Glutamatergic neuron (in vitro differentiated cells): Measurements from ENCODE around the gene CX3CL1. TPM values are rescaled to one million over a fixed set of nuclear protein-coding genes. Genes with fewer than 3 reads are reported as not detected.

ENCODE experiments used
- DNase-seq: peaks from one replicate; pipeline ENCODE4 v3.0.0; 2022
- H3K27ac Mint-ChIP-seq: one replicate; pipeline ENCODE4 v1.8.0; 2020; ENCODE audit warnings: mild to moderate bottlenecking, mixed read lengths, inconsistent platforms; ENCODE audit not compliant: unreplicated experiment
- H3K27me3 Mint-ChIP-seq: one replicate; pipeline ENCODE4 v1.8.0; 2020; ENCODE audit warnings: mild to moderate bottlenecking, moderate library complexity, mixed read lengths, inconsistent platforms; ENCODE audit not compliant: unreplicated experiment
- H3K36me3 Mint-ChIP-seq: one replicate; pipeline ENCODE4 v1.8.0; 2020; ENCODE audit warnings: mild to moderate bottlenecking, mixed read lengths, inconsistent platforms; ENCODE audit not compliant: unreplicated experiment
- H3K4me1 Mint-ChIP-seq: one replicate; pipeline ENCODE4 v1.8.0; 2020; ENCODE audit warnings: mild to moderate bottlenecking, low read depth, mixed read lengths, inconsistent platforms; ENCODE audit not compliant: unreplicated experiment
- H3K4me3 Mint-ChIP-seq: one replicate; pipeline ENCODE4 v1.8.0; 2020; ENCODE audit warnings: mild to moderate bottlenecking, mixed read lengths, inconsistent platforms; ENCODE audit not compliant: unreplicated experiment
- H3K9me3 Mint-ChIP-seq: one replicate; pipeline ENCODE4 v1.8.0; 2020; ENCODE audit warnings: mild to moderate bottlenecking, moderate library complexity, mixed read lengths, inconsistent platforms; ENCODE audit not compliant: unreplicated experiment
- total RNA-seq: library from RNA; stranded (reverse); fragmentation: NEBNext Ultra II Directional; extraction: Animal tissue kit (Norgen Biotek cat#: 25700); gene quantifications from one replicate; pipeline ENCODE4 v1.2.1, GENCODE V29; 2021; ENCODE audit not compliant: unreplicated experiment
- TF ChIP-seq, protein P1 (sequence below): fragments of 200-600 bp; sonication (generic); IDR thresholded peaks from one replicate; pipeline ENCODE4 v1.5.0; 2021; ENCODE audit not compliant: partially characterized antibody, unreplicated experiment

CX3CL1 gene
- total RNA-seq, 1 donor from 2014 or later: not detected

DNA sequence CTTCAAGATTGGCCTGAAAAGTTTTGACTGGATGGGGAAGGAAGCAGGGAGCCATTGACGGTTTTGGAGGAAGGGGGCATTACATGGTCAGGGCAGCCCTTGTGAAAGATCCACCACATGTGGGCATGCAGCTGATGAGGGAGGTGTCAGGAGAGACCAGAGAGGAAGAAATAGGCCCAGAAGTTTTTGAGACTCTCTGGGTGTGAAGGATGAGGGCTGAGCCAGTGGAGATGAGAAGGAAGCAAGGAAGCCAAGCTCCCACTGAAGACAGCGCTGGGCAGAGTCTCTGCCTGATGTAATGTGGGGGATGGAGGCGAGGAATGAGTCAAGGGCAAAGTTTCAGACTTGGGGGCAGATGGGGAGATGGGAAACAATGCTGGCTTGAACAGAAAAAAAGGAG, 32.8 kb downstream of the CX3CL1 start:
- no peak for DNase-seq
- peaks cover 13% of the 10 kb centered on the region for H3K27me3 Mint-ChIP-seq
- TF ChIP-seq, protein P1, sequence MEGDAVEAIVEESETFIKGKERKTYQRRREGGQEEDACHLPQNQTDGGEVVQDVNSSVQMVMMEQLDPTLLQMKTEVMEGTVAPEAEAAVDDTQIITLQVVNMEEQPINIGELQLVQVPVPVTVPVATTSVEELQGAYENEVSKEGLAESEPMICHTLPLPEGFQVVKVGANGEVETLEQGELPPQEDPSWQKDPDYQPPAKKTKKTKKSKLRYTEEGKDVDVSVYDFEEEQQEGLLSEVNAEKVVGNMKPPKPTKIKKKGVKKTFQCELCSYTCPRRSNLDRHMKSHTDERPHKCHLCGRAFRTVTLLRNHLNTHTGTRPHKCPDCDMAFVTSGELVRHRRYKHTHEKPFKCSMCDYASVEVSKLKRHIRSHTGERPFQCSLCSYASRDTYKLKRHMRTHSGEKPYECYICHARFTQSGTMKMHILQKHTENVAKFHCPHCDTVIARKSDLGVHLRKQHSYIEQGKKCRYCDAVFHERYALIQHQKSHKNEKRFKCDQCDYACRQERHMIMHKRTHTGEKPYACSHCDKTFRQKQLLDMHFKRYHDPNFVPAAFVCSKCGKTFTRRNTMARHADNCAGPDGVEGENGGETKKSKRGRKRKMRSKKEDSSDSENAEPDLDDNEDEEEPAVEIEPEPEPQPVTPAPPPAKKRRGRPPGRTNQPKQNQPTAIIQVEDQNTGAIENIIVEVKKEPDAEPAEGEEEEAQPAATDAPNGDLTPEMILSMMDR: no peak
- no peak overlapping the region for H3K4me3 Mint-ChIP-seq
- peaks cover 7% of the 10 kb centered on the region for H3K36me3 Mint-ChIP-seq
- peaks cover 2% of the 10 kb centered on the region for H3K4me1 Mint-ChIP-seq
- peaks cover 1% of the 10 kb centered on the region for H3K9me3 Mint-ChIP-seq
- no peak overlapping the region for H3K27ac Mint-ChIP-seq

DNA sequence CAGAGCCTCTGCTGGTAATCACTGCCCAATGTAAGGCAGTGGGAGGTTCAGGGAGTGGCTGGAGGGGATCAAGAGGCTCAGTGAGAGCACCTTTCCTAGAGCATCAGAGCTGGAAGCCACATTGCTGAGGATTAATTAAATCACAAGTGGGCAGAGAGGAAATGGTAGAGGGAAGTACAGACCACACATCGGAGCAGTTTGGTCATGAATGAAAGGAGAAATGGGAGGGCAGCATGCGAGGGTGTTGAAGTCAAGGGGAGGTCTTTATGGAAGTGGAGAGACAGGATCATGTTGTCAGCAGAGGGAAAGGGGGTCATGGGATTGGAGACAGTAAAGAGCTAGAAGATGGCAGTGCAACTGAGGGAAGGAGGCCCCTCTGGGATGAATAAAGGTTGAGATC, 34.6 kb downstream of the CX3CL1 start:
- H3K4me1 Mint-ChIP-seq: peaks cover 2% of the 10 kb centered on the region
- H3K9me3 Mint-ChIP-seq: peaks cover 5% of the 10 kb centered on the region
- TF ChIP-seq, protein P1: no peak
- H3K36me3 Mint-ChIP-seq: peaks cover 7% of the 10 kb centered on the region
- no peak overlapping the region for H3K4me3 Mint-ChIP-seq
- DNase-seq: no peak
- no peak overlapping the region for H3K27ac Mint-ChIP-seq
- peaks cover 13% of the 10 kb centered on the region for H3K27me3 Mint-ChIP-seq

DNA sequence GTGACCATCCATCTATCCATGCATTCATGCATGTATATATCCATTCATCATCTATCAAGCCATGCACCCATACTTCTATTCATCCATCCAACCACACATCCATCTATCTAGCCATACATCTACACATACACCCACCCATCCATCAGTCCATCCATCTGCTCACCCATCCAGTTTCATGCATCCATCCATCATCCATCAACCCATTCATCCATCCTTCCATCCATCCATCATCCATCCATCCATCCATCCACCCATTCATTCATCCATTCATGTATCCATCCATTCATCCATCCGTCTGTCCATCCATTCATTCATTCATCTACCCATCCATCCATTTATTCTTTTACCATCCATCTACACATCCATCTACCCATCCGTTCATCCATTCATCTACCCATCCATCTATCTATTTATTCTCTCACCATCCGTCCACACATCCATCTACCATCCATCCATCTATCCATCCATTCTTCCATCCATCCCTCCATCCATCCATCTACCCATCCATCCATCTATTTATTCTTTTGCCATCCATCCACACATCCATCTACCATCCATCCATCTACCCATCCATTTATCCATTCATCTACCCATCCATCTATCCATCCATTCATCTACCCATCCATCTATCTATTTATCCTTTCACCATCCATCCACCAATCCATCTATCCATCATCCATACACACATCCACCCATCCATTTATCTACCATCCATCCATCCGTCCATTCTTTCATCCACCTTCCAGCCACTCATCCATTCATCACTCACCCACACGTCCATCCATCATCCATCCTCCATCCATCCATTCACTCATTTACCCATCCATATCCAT, 35.4 kb downstream of the CX3CL1 start:
- H3K36me3 Mint-ChIP-seq: peaks cover 7% of the 10 kb centered on the region
- H3K4me1 Mint-ChIP-seq: no peaks in the 10 kb centered on the region
- no peak overlapping the region for H3K4me3 Mint-ChIP-seq
- peaks cover 5% of the 10 kb centered on the region for H3K9me3 Mint-ChIP-seq
- no peak for DNase-seq
- peaks cover 13% of the 10 kb centered on the region for H3K27me3 Mint-ChIP-seq
- no peak overlapping the region for H3K27ac Mint-ChIP-seq
- TF ChIP-seq, protein P1: no peak

DNA sequence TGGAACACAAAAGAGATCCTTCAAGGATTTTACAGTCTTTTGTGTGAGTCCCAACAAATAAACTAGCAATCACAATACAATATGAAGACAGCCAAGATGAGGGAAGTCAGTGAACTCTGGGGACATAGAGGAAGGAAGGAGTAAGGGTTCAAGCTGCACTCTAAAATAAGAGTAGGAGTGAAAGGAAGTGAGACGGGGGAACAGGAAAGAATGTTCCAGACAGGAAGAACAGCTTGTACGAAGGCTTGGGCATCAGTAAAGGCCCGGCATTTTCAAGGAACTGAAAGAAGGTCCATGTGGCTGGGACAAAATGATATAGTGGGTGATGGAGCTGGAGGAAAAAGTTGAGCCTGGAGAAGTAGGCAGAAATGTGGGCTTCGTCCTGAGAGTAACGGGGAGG, 36.8 kb downstream of the CX3CL1 start:
- Mint-ChIP-seq H3K27ac (no peak overlapping the region), H3K27me3 (peaks cover 13% of the 10 kb centered on the region), H3K4me3 (no peak overlapping the region), H3K9me3 (peaks cover 5% of the 10 kb centered on the region), H3K36me3 (peaks cover 7% of the 10 kb centered on the region), H3K4me1 (no peaks in the 10 kb centered on the region)
- DNase-seq: no peak
- TF ChIP-seq, protein P1: no peak

DNA sequence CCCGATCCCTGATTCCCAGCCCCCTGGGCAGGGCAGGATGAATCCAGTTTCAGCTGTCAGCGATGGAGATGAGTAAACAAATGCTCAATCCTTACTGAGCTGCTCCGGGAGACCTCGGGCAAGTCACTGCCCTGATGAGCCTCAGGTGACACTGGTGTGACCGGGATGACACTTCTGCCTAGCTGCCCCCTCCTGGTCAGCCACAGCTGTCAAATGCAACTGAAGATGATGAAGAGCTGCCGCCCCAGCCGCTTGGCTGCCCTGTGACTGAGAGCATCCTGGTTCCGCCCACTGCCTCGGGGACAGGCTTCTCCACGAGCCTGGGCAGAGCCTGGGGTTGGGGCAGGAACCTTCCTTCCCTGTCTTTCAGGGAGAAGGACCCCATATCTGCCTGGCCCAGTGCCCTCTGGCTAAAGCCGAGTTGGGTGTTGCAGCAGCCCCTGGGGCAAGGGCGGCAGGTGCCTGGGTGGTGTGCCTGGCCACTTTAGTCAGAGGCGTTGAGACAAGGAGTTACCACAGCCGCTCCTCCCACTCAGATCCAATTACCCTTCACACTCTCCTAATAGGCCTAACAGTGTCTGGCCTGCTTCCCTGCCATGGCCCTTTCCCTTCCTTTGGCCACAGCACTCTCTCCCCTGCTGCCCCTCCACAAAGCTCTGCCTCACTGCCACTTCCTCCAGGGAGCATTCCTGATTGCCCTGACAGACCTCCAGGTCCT, 37.7 kb downstream of the CX3CL1 start:
- peaks cover 5% of the 10 kb centered on the region for H3K9me3 Mint-ChIP-seq
- no peaks in the 10 kb centered on the region for H3K4me1 Mint-ChIP-seq
- DNase-seq: no peak
- peaks cover 8% of the 10 kb centered on the region for H3K27me3 Mint-ChIP-seq
- no peak overlapping the region for H3K27ac Mint-ChIP-seq
- peaks cover 7% of the 10 kb centered on the region for H3K36me3 Mint-ChIP-seq
- no peak overlapping the region for H3K4me3 Mint-ChIP-seq
- TF ChIP-seq, protein P1: no peak
